ENCODE measurements around the gene HDAC7. TPM values are rescaled to one million over a fixed set of nuclear protein-coding genes. Genes with fewer than 3 reads are reported as not detected.
"Not testable (repeated sequence)": the region's sequence is repeated elsewhere in the genome, so short reads cannot be mapped to it uniquely, and the experiment has no call there.

Gene HDAC7
- total and polyA plus RNA-seq, 5 donors from 2014 or later: 14.0 to 163 (median 15.4) TPM

GRCh38 chr12:47814539-47815170 is 5.0 kb downstream of the HDAC7 start:
- Mint-ChIP-seq H3K9me3 (no peaks in the 10 kb centered on the region), H3K4me3 (peak overlapping the region; percentile 89 to 95 (median 92)), H3K27me3 (no peaks in the 10 kb centered on the region), H3K36me3 (no peaks in the 10 kb centered on the region), H3K27ac (peak overlapping the region; percentile 95 to 100 (median 97)), H3K4me1 (peaks cover 12 to 90% (median 63%) of the 10 kb centered on the region in 4 donors)
- DNase-seq: no peak
- Histone ChIP-seq H3K27me3 (ENCODE audit: control insufficient read depth, insufficient read depth, low read length) (no peaks in the 10 kb centered on the region), H3K36me3 (ENCODE audit: control insufficient read depth, insufficient read depth, low read length) (peaks cover 4% of the 10 kb centered on the region), H3K4me3 (ENCODE audit: low read depth, low read length) (peak overlapping the region; percentile 77), H3K4me1 (ENCODE audit: control insufficient read depth, insufficient read depth, low read length, poor library complexity, severe bottlenecking) (peaks cover 91% of the 10 kb centered on the region), H3K9me3 (ENCODE audit: control insufficient read depth in 2 of 2, low read length in 2 of 2) (no peaks in the 10 kb centered on the region), H3K27ac (ENCODE audit: insufficient read depth, low read length, poor library complexity, severe bottlenecking) (peak overlapping the region; percentile 97)
- no peak for ATAC-seq (ENCODE audit: low read depth in 2 of 2)

- H3K4me3 Mint-ChIP-seq: peak overlapping the region; percentile 89 to 95 (median 92)
- H3K4me1 Mint-ChIP-seq: peaks cover 17 to 99% (median 70%) of the 10 kb centered on the region in 4 donors
- H3K27ac Mint-ChIP-seq: peak overlapping the region; percentile 95 to 100 (median 97)
- peaks cover 4% of the 10 kb centered on the region for H3K36me3 ChIP-seq (ENCODE audit: control insufficient read depth, insufficient read depth, low read length)
- H3K9me3 ChIP-seq (ENCODE audit: control insufficient read depth in 2 of 2, low read length in 2 of 2): no peaks in the 10 kb centered on the region
- no peaks in the 10 kb centered on the region for H3K27me3 ChIP-seq (ENCODE audit: control insufficient read depth, insufficient read depth, low read length)
- H3K4me3 ChIP-seq (ENCODE audit: low read depth, low read length): peak overlapping the region; percentile 77
- peak in 1 of 3 donors; percentile 70 for DNase-seq
- H3K27ac ChIP-seq (ENCODE audit: insufficient read depth, low read length, poor library complexity, severe bottlenecking): peak overlapping the region; percentile 97
- ATAC-seq (ENCODE audit: low read depth in 2 of 2): no peak
- no peaks in the 10 kb centered on the region for H3K9me3 Mint-ChIP-seq
- no peaks in the 10 kb centered on the region for H3K36me3 Mint-ChIP-seq
- peaks cover 98% of the 10 kb centered on the region for H3K4me1 ChIP-seq (ENCODE audit: control insufficient read depth, insufficient read depth, low read length, poor library complexity, severe bottlenecking)
- H3K27me3 Mint-ChIP-seq: no peaks in the 10 kb centered on the region
Measured at GRCh38 chr12:47813511-47814196, 6.0 kb downstream of the HDAC7 start.

GRCh38 chr12:47812797-47813510 is 6.7 kb downstream of the HDAC7 start:
- DNase-seq (peak; percentile 87 to 98 (median 88)), ATAC-seq (ENCODE audit: low read depth in 2 of 2) (peak; percentile 75 to 80)
- no peaks in the 10 kb centered on the region for H3K9me3 ChIP-seq (ENCODE audit: control insufficient read depth in 2 of 2, low read length in 2 of 2)
- H3K27me3 Mint-ChIP-seq: no peaks in the 10 kb centered on the region
- H3K4me1 ChIP-seq (ENCODE audit: control insufficient read depth, insufficient read depth, low read length, poor library complexity, severe bottlenecking): peaks cover 98% of the 10 kb centered on the region
- peaks cover 4% of the 10 kb centered on the region for H3K36me3 ChIP-seq (ENCODE audit: control insufficient read depth, insufficient read depth, low read length)
- no peaks in the 10 kb centered on the region for H3K36me3 Mint-ChIP-seq
- H3K4me3 Mint-ChIP-seq: peak overlapping the region; percentile 89 to 95 (median 92)
- peak overlapping the region; percentile 88 for H3K4me3 ChIP-seq (ENCODE audit: low read depth, low read length)
- H3K4me1 Mint-ChIP-seq: peaks cover 24 to 99% (median 72%) of the 10 kb centered on the region in 4 donors
- no peaks in the 10 kb centered on the region for H3K9me3 Mint-ChIP-seq
- H3K27me3 ChIP-seq (ENCODE audit: control insufficient read depth, insufficient read depth, low read length): no peaks in the 10 kb centered on the region
- H3K27ac Mint-ChIP-seq: peak overlapping the region; percentile 95 to 100 (median 97)
- H3K27ac ChIP-seq (ENCODE audit: insufficient read depth, low read length, poor library complexity, severe bottlenecking): peak overlapping the region; percentile 97

GRCh38 chr12:47811581-47812484 is 7.9 kb downstream of the HDAC7 start:
- H3K9me3 ChIP-seq (ENCODE audit: control insufficient read depth in 2 of 2, low read length in 2 of 2): no peaks in the 10 kb centered on the region
- no peak for DNase-seq
- no peaks in the 10 kb centered on the region for H3K27me3 ChIP-seq (ENCODE audit: control insufficient read depth, insufficient read depth, low read length)
- Mint-ChIP-seq H3K27me3 (no peaks in the 10 kb centered on the region), H3K4me1 (peaks cover 28 to 99% (median 72%) of the 10 kb centered on the region in 4 donors), H3K27ac (peak overlapping the region; percentile 95 to 100 (median 97)), H3K36me3 (no peaks in the 10 kb centered on the region), H3K9me3 (no peaks in the 10 kb centered on the region), H3K4me3 (peak overlapping the region; percentile 89 to 95 (median 92))
- peaks cover 98% of the 10 kb centered on the region for H3K4me1 ChIP-seq (ENCODE audit: control insufficient read depth, insufficient read depth, low read length, poor library complexity, severe bottlenecking)
- peak overlapping the region; percentile 88 for H3K4me3 ChIP-seq (ENCODE audit: low read depth, low read length)
- H3K27ac ChIP-seq (ENCODE audit: insufficient read depth, low read length, poor library complexity, severe bottlenecking): peak overlapping the region; percentile 97
- H3K36me3 ChIP-seq (ENCODE audit: control insufficient read depth, insufficient read depth, low read length): peaks cover 4% of the 10 kb centered on the region
- ATAC-seq (ENCODE audit: low read depth in 2 of 2): no peak

- H3K36me3 Mint-ChIP-seq: no peaks in the 10 kb centered on the region
- H3K4me3 ChIP-seq (ENCODE audit: low read depth, low read length): peak overlapping the region; percentile 74
- DNase-seq: no peak
Measured at GRCh38 chr12:47811072-47811396, 8.7 kb downstream of the HDAC7 start.

GRCh38 chr12:47809518-47809917 is 10.2 kb downstream of the HDAC7 start:
- Histone ChIP-seq H3K4me1 (ENCODE audit: control insufficient read depth, insufficient read depth, low read length, poor library complexity, severe bottlenecking) (peaks cover 98% of the 10 kb centered on the region), H3K4me3 (ENCODE audit: low read depth, low read length) (peak overlapping the region; percentile 32), H3K27ac (ENCODE audit: insufficient read depth, low read length, poor library complexity, severe bottlenecking) (peak overlapping the region; percentile 97)
- not testable (repeated sequence) for H3K27me3 Mint-ChIP-seq; ATAC-seq (ENCODE audit: low read depth in 2 of 2); H3K9me3 ChIP-seq (ENCODE audit: control insufficient read depth in 2 of 2, low read length in 2 of 2); DNase-seq; H3K36me3 ChIP-seq (ENCODE audit: control insufficient read depth, insufficient read depth, low read length); H3K9me3 Mint-ChIP-seq; H3K36me3 Mint-ChIP-seq; H3K27me3 ChIP-seq (ENCODE audit: control insufficient read depth, insufficient read depth, low read length)
- Mint-ChIP-seq H3K27ac (peak overlapping the region; percentile 69 to 97 (median 95)), H3K4me1 (peaks cover 28 to 99% (median 76%) of the 10 kb centered on the region in 4 donors), H3K4me3 (peak overlapping the region in 3 of 4 donors; percentile 36 to 90 (median 89))

More at GRCh38 chr12:47811072-47811396, 8.7 kb downstream of the HDAC7 start:
- peaks cover 28 to 99% (median 72%) of the 10 kb centered on the region in 4 donors for H3K4me1 Mint-ChIP-seq
- ATAC-seq (ENCODE audit: low read depth in 2 of 2): no peak
- H3K27ac Mint-ChIP-seq: peak overlapping the region; percentile 95 to 100 (median 97)
- H3K27me3 Mint-ChIP-seq: no peaks in the 10 kb centered on the region
- Histone ChIP-seq H3K4me1 (ENCODE audit: control insufficient read depth, insufficient read depth, low read length, poor library complexity, severe bottlenecking) (peaks cover 98% of the 10 kb centered on the region), H3K27me3 (ENCODE audit: control insufficient read depth, insufficient read depth, low read length) (no peaks in the 10 kb centered on the region), H3K36me3 (ENCODE audit: control insufficient read depth, insufficient read depth, low read length) (peaks cover 4% of the 10 kb centered on the region), H3K27ac (ENCODE audit: insufficient read depth, low read length, poor library complexity, severe bottlenecking) (peak overlapping the region; percentile 97), H3K9me3 (ENCODE audit: control insufficient read depth in 2 of 2, low read length in 2 of 2) (no peaks in the 10 kb centered on the region)
- H3K4me3 Mint-ChIP-seq: peak overlapping the region; percentile 89 to 95 (median 92)
- no peaks in the 10 kb centered on the region for H3K9me3 Mint-ChIP-seq
